ENCODE data around the gene BSG.

The BSG gene

DNA sequence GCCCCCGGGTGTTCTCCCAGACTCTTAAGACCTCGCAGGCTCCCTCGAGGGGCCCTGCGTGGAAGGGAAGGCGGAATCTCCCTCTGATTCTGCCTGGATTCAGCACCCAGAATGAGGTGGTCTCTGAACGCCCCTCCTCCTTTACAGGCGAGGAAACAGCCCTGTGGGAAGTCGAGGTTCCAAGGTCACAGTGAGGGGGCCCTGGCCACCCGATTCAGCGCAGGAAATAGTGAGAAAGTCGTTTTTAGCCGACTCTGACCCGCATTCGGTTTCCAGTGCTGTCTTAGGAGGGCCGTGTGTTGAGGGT, 1.1 kb downstream of the BSG start:
- no peak for TF ChIP-seq GATA3 (IDR thresholded peaks at IDR 0.05; ENCODE audit: low read depth, low read length)
- TF ChIP-seq GATA2 (IDR thresholded peaks at IDR 0.05; ENCODE audit: low read depth, low read length), result no peak

DNA sequence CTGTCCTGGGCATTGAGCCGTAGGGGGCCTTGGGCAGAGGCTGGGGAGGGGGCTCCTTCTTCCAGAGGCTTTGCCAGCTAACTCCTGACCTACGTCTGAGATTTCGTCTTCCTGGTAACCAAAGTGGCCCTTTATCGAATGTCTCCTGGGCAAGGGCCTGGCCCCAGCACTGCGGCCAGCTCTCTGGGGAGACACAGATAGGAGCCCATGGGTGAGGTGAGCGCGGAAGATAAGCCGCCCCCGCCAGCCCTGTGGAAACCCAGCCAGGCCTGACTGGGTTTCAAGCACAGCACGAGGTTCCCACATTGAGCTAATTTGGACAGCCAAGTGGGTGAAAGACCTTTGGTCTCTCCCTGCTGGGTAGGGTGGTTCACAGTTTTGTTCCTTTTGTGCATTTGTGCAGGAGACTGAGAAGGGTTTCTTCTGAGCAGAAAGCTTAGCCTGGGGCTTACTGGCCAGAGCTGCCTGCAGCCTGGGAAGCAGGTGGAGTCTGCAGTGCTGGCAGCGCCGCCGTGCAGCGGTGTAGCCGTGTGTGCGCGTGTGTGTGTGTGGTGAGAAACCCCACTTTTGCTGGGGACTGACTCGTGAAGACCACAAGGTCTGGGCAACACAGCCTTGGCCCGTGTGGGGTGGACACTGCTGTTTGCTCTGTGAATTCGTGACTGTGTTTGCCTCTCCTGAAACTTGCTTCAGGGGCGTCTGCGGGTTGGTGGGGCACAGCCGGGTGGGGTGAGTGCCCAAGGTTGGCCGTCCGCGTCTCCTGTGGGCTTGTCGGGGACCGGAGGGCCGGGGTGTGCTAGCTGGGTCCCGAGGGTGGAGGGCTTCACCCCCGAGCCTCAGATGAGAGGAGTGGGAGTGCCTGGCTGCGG, 2.5 kb downstream of the BSG start:
- no peak for TF ChIP-seq GATA3 (IDR thresholded peaks at IDR 0.05; ENCODE audit: low read depth, low read length)
- TF ChIP-seq GATA2 (IDR thresholded peaks at IDR 0.05; ENCODE audit: low read depth, low read length), result no peak

DNA sequence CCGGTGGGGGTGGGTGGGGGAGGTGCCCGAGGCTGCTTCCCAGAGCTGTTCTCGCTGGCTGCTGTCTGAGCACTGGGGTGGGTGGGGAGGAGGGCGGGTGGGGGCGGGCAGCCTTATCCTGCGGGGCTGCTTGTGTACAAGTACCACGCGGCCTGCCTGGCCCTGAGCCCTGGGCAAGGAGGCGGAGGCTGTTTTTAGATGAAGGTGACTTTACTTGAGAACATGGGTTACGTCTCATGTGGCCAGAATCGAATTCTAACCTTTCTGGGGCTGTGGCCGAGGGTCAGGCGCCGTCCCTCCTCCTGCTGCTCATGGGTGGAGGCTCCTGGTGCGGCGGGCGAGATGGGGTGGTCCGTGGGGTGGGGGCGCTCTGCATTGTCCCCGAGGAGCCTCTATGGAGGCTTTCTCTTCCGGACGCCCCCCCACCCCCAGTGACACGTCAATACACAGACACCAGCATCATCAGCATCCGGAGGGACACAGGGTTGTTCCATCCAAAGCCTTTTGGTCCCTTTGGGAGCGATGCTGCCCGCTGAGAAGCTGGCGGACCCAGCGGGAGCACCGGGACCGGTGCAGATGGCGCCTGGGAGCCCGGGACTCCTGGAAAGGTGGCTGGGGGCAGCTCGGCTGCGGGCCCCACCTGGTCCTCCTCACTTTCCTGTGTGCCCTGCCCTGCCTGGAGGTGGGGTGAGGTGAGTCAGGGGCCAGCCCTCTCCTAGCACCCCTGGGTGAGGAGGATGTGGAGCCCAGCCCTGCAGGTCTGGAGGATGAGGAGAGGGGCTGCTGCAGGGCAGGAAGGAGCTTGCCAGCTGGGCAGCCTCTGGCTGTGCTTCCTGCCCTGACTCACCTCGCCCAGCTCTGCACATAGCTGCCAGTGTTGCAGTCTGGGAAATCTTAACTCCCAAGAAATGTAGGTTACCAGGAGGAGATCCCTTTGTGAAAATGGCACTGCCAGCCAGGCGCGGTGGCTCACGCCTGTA, 3.4 kb downstream of the BSG start:
- TF ChIP-seq GATA2 (IDR thresholded peaks at IDR 0.05; ENCODE audit: low read depth, low read length) (no peak), GATA3 (IDR thresholded peaks at IDR 0.05; ENCODE audit: low read depth, low read length) (no peak)

DNA sequence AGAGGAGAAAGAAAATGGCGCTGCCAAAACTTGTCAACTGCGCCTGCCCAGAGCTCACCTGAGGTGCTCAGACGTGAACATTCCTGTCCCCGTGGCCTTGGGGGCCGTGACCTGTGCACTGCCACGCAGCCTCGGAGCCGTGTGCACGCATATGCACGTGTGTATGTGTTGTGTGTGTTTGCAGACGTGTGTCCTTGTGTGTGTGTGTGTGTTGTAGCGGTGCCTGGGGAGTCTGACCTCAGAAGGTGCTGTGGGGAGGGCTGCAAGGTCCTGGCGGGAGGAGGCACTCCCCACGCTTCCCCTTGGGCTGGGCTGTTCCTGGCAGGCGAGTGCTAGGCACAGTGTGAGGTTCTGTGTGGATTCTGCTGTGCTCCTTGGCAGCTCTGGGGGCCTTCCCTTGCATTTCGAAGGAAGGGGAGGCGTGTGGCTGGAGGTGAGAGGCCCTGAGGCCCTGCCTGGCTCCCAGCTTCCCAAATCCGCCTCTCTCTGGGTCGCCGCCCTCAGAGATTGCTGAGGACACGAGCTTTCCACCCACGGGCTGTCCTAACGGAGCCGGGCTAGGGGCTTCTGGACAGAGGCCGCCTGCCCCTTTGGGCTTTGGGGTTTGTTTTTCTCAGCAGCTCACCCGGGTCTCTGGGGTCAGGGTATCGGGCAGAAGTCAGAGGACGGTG, 4.5 kb downstream of the BSG start:
- TF ChIP-seq GATA3 (IDR thresholded peaks at IDR 0.05; ENCODE audit: low read depth, low read length), result no peak

DNA sequence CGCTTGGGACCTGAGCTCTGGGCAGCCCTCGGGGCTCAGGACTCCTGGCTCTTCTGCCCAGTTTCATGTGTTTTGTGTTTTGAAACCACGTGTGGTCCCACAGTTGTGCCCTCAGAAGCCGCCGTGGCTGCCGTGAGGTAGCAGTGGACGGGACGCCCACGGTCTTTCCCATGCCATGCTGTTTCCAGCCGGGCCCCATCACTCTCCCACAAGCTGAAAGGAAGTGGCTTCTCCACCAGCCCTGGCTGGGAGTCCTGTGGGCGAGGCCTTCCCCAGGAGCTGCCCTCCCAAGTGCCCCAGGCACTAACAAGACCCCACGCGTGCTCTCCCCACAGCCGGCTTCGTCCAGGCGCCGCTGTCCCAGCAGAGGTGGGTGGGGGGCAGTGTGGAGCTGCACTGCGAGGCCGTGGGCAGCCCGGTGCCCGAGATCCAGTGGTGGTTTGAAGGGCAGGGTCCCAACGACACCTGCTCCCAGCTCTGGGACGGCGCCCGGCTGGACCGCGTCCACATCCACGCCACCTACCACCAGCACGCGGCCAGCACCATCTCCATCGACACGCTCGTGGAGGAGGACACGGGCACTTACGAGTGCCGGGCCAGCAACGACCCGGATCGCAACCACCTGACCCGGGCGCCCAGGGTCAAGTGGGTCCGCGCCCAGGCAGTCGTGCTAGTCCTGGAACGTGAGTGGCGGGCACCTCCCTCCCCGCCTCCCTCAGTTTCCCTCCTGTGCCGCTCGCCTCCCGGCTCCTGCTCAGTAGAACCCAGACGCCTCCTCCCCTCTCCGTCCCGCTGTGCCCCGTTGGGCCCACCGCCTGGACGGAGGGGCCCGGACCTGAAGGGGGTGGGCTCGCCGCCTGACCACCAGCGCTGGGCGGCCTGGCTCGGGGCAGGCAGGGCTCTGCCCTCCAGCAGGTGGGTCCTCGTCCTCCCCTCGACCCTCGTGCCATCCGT, 5.3 kb downstream of the BSG start:
- no peak for TF ChIP-seq GATA3 (IDR thresholded peaks at IDR 0.05; ENCODE audit: low read depth, low read length)

DNA sequence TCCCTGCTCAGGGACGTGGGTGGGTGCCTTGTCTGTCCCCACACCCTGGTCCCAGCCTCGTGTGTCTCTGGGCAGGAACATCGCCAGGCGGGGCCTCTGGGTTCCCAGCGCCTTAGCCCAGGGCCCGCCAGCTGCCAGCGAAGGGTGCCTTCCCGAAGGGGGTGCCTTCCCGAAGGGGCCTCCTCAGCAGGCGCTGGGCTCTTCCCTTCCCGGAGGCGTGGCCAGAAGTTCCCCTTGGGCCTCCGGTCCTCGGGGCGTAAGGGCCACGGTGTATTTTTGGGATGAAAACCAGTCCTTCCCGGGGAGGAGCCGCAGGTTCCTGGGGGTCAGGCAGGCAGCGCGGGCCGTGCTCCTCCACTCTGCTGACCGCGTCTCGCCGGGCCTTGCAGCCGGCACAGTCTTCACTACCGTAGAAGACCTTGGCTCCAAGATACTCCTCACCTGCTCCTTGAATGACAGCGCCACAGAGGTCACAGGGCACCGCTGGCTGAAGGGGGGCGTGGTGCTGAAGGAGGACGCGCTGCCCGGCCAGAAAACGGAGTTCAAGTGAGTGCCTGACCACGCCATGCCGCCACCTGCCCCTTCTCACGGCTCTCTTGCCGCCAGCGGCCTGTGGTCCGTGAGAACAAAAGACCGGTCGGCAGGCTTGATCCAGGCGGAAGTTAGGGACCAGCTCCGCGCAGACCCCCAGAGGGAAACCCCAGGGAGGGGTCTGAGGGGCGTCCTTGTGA, 6.9 kb downstream of the BSG start:
- TF ChIP-seq GATA2 (IDR thresholded peaks at IDR 0.05; ENCODE audit: low read depth, low read length), result no peak
- TF ChIP-seq GATA3 (IDR thresholded peaks at IDR 0.05; ENCODE audit: low read depth, low read length), result no peak

DNA sequence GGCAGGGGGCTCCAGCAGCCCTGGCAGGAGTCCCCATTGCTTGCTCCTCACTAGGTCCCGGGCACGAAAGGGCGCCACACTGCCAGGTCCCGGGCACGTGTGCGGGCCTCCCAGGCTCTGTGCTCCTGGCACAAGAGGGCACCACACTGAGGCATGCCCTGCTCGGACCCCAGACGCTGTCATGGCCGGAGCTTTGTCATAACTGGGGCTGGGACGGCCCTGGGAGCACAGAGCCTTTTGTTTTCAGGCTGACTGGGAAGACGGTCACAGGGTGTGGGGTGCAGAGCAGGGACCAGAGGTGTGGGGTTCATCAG, 7.4 kb downstream of the BSG start:
- TF ChIP-seq GATA3 (IDR thresholded peaks at IDR 0.05; ENCODE audit: low read depth, low read length) (no peak), GATA2 (IDR thresholded peaks at IDR 0.05; ENCODE audit: low read depth, low read length) (no peak)

DNA sequence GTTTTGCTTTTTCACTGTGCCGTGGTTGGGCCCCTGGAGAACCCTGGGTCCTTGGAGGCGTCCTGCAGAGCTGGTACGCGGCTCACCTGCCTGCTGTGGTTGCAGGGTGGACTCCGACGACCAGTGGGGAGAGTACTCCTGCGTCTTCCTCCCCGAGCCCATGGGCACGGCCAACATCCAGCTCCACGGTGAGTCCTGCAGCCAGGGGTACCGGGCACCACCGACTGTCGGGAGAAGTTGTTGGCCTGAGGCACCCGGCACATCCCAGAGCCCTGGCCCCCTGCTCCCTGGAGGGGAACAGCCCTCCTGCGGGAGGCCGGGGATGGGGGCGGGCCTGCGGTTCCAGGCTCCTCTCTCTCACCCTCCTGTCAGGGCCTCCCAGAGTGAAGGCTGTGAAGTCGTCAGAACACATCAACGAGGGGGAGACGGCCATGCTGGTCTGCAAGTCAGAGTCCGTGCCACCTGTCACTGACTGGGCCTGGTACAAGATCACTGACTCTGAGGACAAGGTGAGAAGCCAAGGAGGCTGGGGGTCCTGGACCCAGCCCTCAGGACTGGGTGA, 8.0 kb downstream of the BSG start:
- TF ChIP-seq GATA3 (IDR thresholded peaks at IDR 0.05; ENCODE audit: low read depth, low read length), result no peak
- TF ChIP-seq GATA2 (IDR thresholded peaks at IDR 0.05; ENCODE audit: low read depth, low read length), result no peak

DNA sequence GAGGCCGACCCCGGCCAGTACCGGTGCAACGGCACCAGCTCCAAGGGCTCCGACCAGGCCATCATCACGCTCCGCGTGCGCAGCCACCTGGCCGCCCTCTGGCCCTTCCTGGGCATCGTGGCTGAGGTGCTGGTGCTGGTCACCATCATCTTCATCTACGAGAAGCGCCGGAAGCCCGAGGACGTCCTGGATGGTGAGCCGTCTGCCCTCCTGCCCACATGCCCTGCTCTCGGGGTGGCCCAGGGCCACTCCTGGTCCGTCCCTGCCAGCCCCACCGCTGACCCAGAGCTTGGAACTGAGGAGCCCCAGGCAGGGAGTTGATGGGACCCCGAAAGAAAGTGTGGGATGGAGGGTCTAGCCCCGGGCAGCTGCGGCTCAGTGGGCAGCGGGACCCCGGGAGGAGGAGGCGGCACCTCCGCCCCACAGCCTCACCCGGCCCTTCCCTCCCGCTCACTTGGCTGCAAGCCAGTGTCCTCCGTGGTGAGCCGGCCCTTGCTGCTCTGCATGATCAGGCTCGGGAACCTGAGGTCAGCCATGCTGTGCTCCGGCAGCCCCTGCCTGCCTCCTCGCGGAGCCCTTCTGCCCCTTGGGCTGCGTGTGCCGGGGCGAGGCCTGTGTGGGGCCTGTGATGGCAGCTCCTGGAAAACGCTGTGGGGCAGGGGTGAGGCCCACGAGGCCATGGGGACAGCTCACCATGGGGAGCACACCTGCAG, 9.2 kb downstream of the BSG start:
- TF ChIP-seq GATA2 (IDR thresholded peaks at IDR 0.05; ENCODE audit: low read depth, low read length), result no peak
- TF ChIP-seq GATA3 (IDR thresholded peaks at IDR 0.05; ENCODE audit: low read depth, low read length), result no peak

DNA sequence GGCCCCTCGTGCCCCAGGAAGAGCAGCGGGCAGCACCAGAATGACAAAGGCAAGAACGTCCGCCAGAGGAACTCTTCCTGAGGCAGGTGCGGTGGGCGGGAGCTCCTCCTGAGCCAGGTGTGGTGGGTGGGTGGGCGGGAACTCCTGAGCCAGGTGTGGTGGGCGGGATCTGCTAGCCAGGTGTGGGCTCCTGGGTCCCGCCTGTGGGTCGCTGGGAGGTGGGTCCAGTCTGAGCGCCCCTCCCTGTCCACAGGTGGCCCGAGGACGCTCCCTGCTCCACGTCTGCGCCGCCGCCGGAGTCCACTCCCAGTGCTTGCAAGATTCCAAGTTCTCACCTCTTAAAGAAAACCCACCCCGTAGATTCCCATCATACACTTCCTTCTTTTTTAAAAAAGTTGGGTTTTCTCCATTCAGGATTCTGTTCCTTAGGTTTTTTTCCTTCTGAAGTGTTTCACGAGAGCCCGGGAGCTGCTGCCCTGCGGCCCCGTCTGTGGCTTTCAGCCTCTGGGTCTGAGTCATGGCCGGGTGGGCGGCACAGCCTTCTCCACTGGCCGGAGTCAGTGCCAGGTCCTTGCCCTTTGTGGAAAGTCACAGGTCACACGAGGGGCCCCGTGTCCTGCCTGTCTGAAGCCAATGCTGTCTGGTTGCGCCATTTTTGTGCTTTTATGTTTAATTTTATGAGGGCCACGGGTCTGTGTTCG, 10.3 kb downstream of the BSG start:
- TF ChIP-seq GATA2 (IDR thresholded peaks at IDR 0.05; ENCODE audit: low read depth, low read length) (no peak), GATA3 (IDR thresholded peaks at IDR 0.05; ENCODE audit: low read depth, low read length) (no peak)

DNA sequence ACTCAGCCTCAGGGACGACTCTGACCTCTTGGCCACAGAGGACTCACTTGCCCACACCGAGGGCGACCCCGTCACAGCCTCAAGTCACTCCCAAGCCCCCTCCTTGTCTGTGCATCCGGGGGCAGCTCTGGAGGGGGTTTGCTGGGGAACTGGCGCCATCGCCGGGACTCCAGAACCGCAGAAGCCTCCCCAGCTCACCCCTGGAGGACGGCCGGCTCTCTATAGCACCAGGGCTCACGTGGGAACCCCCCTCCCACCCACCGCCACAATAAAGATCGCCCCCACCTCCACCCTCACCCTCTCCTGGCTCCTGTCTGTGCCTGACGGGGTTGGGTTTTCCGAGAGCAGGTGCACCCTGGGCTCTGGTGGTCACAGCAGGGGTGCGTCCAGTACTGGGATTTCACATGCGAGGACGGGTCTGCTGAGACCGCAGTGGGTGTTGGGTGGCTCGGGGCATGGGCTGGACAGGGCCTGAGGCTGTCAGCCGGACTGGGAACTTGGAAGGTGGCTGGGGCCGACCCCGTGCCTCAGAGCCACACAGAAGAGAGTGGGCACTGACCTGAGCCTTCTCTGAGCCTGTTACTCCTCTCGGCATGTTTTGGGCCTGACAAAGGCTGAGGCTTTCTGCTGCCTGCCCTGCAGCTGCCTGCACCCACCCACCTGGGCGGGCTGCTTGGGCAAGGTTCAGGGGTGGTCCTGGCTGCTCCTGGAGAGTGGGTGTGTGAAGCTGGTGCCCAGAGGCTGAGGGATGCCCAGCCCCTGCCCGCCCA, 11.0 kb downstream of the BSG start:
- TF ChIP-seq GATA2 (IDR thresholded peaks at IDR 0.05; ENCODE audit: low read depth, low read length), result no peak
- TF ChIP-seq GATA3 (IDR thresholded peaks at IDR 0.05; ENCODE audit: low read depth, low read length), result no peak

Measured in SH-SY5Y (cell line).